Measurements from ENCODE around the gene OR2M3. TPM values are rescaled to one million over a fixed set of nuclear protein-coding genes. Genes with fewer than 3 reads are reported as not detected.

Gene OR2M3
- total and polyA plus RNA-seq, 2 of the 4 experiments (the other 2 are of a cell fraction) = not detected

DNA sequence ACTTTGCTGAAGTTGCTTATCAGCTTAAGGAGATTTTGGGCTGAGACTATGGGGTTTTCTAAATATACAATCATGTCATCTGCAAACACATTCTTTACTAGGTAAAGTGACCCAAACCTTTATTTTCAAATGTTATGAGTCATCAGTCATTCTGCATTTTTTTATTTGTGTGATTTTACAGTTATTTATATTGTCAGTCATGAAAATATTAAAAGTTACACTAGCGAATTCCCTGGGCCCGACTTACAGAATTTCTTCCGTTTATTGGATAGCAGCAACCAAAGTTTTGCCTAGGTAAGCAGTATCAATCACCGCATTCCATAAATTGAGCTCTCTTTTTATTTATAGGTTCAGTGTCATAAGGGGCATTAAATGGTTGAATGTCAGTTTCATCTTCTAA, 38.3 kb upstream of the OR2M3 start:
- no peak overlapping the region for H3K18ac ChIP-seq (ENCODE audit: low read depth, low read length)
- no peak overlapping the region for H2BK15ac ChIP-seq (ENCODE audit: low read depth, low read length)
- no peaks in the 10 kb centered on the region for H4K20me1 ChIP-seq (ENCODE audit: insufficient read depth, low read length)
- no peak overlapping the region for H2AK9ac ChIP-seq (replicated peaks; ENCODE audit: low read depth, low read length, poor library complexity)
- no peak overlapping the region for H3K4me2 ChIP-seq (ENCODE audit: low read depth, low read length)
- no peak overlapping the region for H4K91ac ChIP-seq (ENCODE audit: insufficient read depth, low read depth, low read length)
- peaks cover 6% of the 10 kb centered on the region for H3K9me3 ChIP-seq (ENCODE audit: control insufficient read depth, insufficient read depth, low read length)
- no peak overlapping the region for H3K4me3 ChIP-seq (ENCODE audit: insufficient read depth, low read depth, low read length)
- H3K27ac ChIP-seq (ENCODE audit: insufficient read depth, low read length) = no peak overlapping the region
- no peak overlapping the region for H2BK5ac ChIP-seq (ENCODE audit: low read depth, low read length, poor library complexity, severe bottlenecking)
- in situ Hi-C loops (cut with MboI; ENCODE audit: low sequenced_read_pairs) (no loop called here), dilution Hi-C loops (cut with HindIII; ENCODE audit: low sequenced_read_pairs, unreplicated experiment) (no loop called here), intact Hi-C loops (cut with micrococcal nuclease) (no loop called here)
- H3K56ac ChIP-seq (ENCODE audit: extremely low read depth, insufficient read depth, low read length) = no peak overlapping the region
- WGBS, 2 experiments (ENCODE audit: extremely low coverage in 2 of 2, insufficient read length in 1 of 2) = no CpG with 5 or more reads among the region's 4 CpGs
- DNase-seq (no peak), ATAC-seq (ENCODE audit: low read depth) (no peak)
- no TSS peak for BruUV-seq (replicated peaks)
- H2AFZ ChIP-seq (replicated peaks; ENCODE audit: low read length, poor library complexity) = no peak overlapping the region
- no peak overlapping the region for H3K4ac ChIP-seq (ENCODE audit: low read depth, low read length)
- no peaks in the 10 kb centered on the region for H3K4me1 ChIP-seq (ENCODE audit: control insufficient read depth, insufficient read depth, low read length)
- H4K8ac ChIP-seq (ENCODE audit: low read depth in 2 of 2, low read length in 2 of 2) = no peak overlapping the region
- no peak for TF ChIP-seq CHD1 (IDR thresholded peaks at IDR 0.05; ENCODE audit: low read depth, low read length)
- peak; percentile 17; the same call in 1 of the 2 replicates for TF ChIP-seq MAFK (IDR thresholded peaks at IDR 0.05; ENCODE audit: low read depth, low read length)
- no peak for TF ChIP-seq MAZ (IDR thresholded peaks at IDR 0.05; ENCODE audit: borderline replicate concordance, low read depth, low read length)
- no peak for TF ChIP-seq CEBPB (IDR thresholded peaks at IDR 0.05; ENCODE audit: low read depth, low read length)
- TF ChIP-seq, protein P1, sequence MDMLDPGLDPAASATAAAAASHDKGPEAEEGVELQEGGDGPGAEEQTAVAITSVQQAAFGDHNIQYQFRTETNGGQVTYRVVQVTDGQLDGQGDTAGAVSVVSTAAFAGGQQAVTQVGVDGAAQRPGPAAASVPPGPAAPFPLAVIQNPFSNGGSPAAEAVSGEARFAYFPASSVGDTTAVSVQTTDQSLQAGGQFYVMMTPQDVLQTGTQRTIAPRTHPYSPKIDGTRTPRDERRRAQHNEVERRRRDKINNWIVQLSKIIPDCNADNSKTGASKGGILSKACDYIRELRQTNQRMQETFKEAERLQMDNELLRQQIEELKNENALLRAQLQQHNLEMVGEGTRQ (IDR thresholded peaks at IDR 0.05; ENCODE audit: low read depth, low read length) = no peak
- no peak overlapping the region for H3K9ac ChIP-seq (ENCODE audit: low read depth, low read length)
- ChIA-PET CTCF (no interaction called here), POLR2A (ENCODE audit: unreplicated experiment) (no interaction called here)
- H3K23ac ChIP-seq (ENCODE audit: low read depth, low read length) = no peak overlapping the region
- no peak overlapping the region for H4K5ac ChIP-seq (ENCODE audit: low read depth, low read length)
- H3K79me1 ChIP-seq (ENCODE audit: low read depth in 1 of 2, low read length in 2 of 2) = no peaks in the 10 kb centered on the region
- H3K27me3 ChIP-seq (ENCODE audit: control insufficient read depth, insufficient read depth, low read length) = no peaks in the 10 kb centered on the region
- H3K14ac ChIP-seq (replicated peaks; ENCODE audit: low read depth, low read length) = no peak overlapping the region
- no peaks in the 10 kb centered on the region for H3K9me1 ChIP-seq (ENCODE audit: insufficient read depth, low read length)
- H2BK120ac ChIP-seq (ENCODE audit: low read depth, low read length) = no peak overlapping the region
- no peaks in the 10 kb centered on the region for H3K36me3 ChIP-seq (ENCODE audit: control insufficient read depth, insufficient read depth, low read length)
- no peak overlapping the region for H2BK20ac ChIP-seq (ENCODE audit: low read depth, low read length)
- H2AK5ac ChIP-seq (ENCODE audit: low read depth, low read length) = no peak overlapping the region
